RWPE1 (cell line): ENCODE results near the gene KIZ.

Source experiments
- CTCF ChIA-PET: fragments of 350-600 bp; sonication (Branson Sonifier 250); formaldehyde crosslinking; extraction: SDS; loops from one replicate; lab custom pipeline; 2021; lab: Yijun Ruan, JAX
- POLR2A ChIA-PET: fragments of 400-600 bp; formaldehyde crosslinking; extraction: SDS; loops from one replicate; lab custom pipeline; 2020; ENCODE audit warnings: antibody characterized with exemption; ENCODE audit not compliant: low non-redundant PET; lab: Yijun Ruan, JAX
- DNase-seq: peaks from one replicate; pipeline ENCODE4 v3.0.0; 2012; ENCODE audit warnings: low spot score
- H3K27ac ChIP-seq: fragments of 450-650 bp; 2 replicates; pipeline ENCODE4 v1.5.1; 2017
- TF ChIP-seq, protein P1 (sequence below): fragments of 450-650 bp; conservative IDR thresholded peaks from 2 replicates; pipeline ENCODE4 v1.5.1; 2017; ENCODE audit warnings: low read depth, mild to moderate bottlenecking

Gene KIZ

DNA sequence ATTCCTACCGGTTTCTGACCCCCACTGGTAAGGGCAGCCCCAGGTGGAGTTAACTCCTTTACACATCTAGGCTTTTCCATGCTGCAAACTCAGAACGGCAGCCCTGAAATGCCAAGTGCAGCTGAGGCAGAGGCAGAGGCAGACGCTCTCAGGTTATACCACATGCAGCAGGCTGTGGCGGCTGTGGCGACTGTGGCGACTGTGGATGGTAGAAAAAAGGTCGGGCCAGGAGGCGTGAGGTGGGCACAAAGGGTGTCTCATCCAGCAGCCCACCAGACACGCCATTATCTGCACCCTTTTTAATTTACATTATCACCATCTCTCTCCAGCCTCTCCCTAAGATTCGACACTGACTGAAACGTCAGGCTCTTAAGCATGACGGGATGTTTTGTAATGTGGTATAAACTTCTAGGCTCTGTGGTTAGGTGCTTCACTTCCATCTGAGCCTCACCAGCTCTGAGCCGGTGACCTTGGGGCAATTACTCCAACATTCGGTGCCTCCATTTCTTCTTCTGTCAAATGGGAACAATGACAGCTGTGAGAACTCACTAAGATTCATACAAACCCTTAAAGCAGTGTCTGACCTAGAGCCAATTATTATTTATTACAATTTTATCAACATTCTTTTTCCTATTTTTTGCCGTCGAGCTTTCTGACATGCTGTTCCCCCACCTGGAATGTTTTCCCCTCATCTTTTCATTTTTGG, 8.2 kb downstream of the KIZ start:
- POLR2A ChIA-PET: no interaction called here
- no peak for DNase-seq
- TF ChIP-seq, protein P1, sequence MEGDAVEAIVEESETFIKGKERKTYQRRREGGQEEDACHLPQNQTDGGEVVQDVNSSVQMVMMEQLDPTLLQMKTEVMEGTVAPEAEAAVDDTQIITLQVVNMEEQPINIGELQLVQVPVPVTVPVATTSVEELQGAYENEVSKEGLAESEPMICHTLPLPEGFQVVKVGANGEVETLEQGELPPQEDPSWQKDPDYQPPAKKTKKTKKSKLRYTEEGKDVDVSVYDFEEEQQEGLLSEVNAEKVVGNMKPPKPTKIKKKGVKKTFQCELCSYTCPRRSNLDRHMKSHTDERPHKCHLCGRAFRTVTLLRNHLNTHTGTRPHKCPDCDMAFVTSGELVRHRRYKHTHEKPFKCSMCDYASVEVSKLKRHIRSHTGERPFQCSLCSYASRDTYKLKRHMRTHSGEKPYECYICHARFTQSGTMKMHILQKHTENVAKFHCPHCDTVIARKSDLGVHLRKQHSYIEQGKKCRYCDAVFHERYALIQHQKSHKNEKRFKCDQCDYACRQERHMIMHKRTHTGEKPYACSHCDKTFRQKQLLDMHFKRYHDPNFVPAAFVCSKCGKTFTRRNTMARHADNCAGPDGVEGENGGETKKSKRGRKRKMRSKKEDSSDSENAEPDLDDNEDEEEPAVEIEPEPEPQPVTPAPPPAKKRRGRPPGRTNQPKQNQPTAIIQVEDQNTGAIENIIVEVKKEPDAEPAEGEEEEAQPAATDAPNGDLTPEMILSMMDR: no peak
- no peak overlapping the region for H3K27ac ChIP-seq
- CTCF ChIA-PET: no interaction called here

DNA sequence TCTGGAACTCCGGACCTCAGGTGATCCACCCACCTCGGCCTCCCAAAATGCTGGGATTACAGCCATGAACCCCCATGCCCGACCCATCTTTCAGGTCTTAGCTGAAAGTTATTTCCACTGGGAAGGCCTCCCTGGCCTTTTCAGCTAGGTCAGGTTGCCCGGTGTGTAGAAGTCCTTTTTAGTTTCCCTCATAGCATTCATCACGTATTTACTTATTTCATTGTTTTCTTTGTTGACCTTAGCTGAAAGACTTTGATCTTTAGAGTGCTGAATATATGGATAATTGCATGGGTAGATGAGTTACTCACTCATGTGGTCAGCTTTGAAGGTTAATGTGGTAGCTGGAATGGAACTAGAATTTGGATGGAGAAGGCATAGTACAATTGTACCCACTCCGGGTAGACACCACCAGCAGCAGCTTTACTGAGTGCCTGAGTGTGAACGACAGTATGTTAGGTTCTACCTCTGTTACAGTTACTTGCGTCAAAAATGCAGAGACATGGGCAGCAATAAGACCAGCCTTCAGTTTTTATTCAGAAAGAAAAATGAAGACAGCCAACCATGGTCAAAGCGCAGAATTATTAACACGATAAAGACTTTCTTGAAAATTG, 9.1 kb downstream of the KIZ start:
- no peak overlapping the region for H3K27ac ChIP-seq
- ChIA-PET CTCF (no interaction called here), POLR2A (no interaction called here)
- TF ChIP-seq, protein P1: no peak
- DNase-seq: no peak

DNA sequence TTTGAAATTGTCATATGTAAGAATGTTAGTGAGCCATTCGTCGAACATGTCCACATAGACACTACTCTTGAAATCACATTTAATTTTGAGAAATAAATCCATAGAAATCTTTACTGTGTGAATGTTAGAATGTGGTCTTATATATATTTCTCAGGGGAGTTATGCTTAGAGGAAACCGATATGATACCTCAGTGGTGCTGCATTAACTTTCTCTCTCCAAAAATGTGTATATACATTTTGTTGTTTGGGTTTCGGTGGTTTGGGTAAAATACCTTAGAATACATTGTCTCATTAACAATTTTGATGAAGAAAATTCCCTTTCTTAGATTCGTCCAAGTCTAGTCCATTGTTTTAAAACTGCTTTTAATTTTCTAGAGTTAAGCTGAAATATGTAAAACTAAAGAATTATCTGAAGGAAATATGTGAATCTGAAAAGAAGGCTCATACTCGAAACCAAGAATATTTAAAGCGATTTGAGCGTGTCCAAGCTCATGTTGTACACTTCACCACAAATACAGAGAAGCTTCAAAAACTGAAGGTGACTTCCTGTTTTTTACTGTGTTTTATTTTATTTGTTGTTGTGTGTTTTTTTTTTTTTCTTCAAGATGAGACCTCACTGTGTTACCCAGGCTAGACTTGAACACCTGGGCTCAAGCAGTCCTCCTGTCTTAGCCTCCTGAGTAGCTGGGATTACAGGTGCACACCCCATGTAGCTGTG, 10.3 kb downstream of the KIZ start:
- POLR2A ChIA-PET: no interaction called here
- CTCF ChIA-PET: no interaction called here
- H3K27ac ChIP-seq: no peak overlapping the region
- DNase-seq: no peak
- TF ChIP-seq, protein P1: no peak

DNA sequence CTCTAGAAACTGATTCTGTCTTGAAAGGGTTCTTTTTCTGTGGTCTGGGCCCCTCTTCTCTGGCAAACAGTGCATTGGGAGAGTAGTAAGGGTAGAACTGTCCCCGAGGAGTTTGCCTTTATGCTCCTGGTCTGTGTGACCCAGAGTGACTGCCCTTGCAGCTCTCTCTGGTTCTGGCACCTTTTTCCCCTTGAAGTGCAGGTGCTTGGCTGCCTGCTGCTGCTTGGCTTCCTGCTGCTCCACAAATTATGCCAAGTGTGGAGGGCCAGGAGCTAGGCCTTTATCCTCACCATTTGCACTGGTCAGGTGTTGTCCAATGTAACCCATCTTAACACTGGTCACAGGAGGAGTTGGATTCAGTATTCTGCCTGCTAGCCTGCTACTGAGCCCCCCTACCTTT, 11.2 kb downstream of the KIZ start:
- DNase-seq: no peak
- TF ChIP-seq, protein P1: no peak
- ChIA-PET CTCF (no interaction called here), POLR2A (no interaction called here)
- no peak overlapping the region for H3K27ac ChIP-seq

DNA sequence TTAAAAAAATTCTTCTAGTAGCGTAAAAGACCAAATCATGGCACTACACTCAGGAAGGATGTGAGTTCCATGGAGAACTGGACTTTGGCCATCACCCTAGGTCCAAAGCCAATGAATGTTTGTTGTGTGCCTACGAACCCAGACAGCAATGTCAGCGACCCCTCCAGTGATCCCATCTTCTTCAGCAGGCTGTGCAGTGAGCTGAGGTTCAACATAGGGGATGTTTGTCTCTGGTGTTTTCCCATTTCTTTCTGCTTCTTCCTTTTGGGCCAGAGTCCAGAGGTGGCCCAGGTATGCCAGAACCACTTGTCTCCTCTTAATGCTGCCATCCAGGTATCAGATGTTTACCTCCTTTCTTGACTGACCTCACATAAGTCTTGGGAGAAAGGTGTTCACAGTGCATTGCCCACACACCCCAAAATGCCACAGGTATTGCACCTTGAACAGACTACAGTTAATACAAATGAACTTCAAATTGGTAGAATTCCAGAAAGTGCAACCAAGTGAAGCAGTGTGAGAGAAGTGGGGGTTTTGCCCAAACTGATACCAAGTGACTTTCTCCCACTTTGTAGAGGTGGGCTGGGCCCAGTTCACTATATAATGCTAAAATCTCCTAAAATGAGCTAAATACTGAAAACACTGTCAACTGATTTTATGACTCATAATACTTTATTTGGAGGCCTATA, 14.1 kb downstream of the KIZ start:
- no peak for DNase-seq
- no peak overlapping the region for H3K27ac ChIP-seq
- ChIA-PET POLR2A (no interaction called here), CTCF (no interaction called here)
- TF ChIP-seq, protein P1: no peak

DNA sequence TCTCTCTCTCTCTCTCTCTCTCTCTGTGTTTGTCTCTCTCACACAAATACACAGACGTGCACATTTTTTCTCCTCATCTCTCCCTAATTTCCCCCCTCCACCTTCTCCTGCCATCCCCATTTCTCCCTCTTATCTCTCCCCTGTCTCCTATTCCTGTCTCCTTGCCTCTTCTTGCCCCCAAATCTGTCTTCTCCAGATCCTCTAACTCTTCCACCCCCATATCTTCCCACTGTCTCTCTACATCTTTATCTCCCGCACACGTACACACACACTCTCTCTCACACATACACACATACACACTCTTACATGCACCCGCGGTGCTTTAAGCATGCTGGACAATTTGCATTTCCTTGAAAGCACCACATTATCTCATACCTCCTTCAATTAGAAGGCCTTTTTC, 15.9 kb downstream of the KIZ start:
- H3K27ac ChIP-seq: no peak overlapping the region
- DNase-seq: no peak
- TF ChIP-seq, protein P1: no peak
- ChIA-PET POLR2A (no interaction called here), CTCF (no interaction called here)
